ENCODE data around the gene ADPGK. TPM values are rescaled to one million over a fixed set of nuclear protein-coding genes. Genes with fewer than 3 reads are reported as not detected.
"Not testable (repeated sequence)": the region's sequence is repeated elsewhere in the genome, so short reads cannot be mapped to it uniquely, and the experiment has no call there.

The ADPGK gene
- 69.4 and 78.8 TPM in 2 replicates for total RNA-seq (2014; rRNA removed; shearing (Covaris generic); ENCODE audit: low replicate concordance)

GRCh38 chr15:72783640-72784455, at the start of gene ADPGK:
TSS of gene ADPGK (minus strand) at chr15:72783758. CDS start at chr15:72783691, 67 bp downstream.
- H3K36me3 ChIP-seq, result peaks cover 21% of the 10 kb centered on the region
- H3K27me3 ChIP-seq, result no peaks in the 10 kb centered on the region
- peak; percentile 91 for DNase-seq
- H3K4me3 ChIP-seq, result peak within 1 kb of the TSS; percentile 95
- no peaks in the 10 kb centered on the region for H3K9me3 ChIP-seq

- DNase-seq, result no peak
- Histone ChIP-seq H3K4me3 (no peak overlapping the region), H3K27me3 (no peaks in the 10 kb centered on the region), H3K9me3 (no peaks in the 10 kb centered on the region), H3K36me3 (no peaks in the 10 kb centered on the region)
Measured at GRCh38 chr15:72827226-72827625, 43.7 kb upstream of the ADPGK start.

DNA sequence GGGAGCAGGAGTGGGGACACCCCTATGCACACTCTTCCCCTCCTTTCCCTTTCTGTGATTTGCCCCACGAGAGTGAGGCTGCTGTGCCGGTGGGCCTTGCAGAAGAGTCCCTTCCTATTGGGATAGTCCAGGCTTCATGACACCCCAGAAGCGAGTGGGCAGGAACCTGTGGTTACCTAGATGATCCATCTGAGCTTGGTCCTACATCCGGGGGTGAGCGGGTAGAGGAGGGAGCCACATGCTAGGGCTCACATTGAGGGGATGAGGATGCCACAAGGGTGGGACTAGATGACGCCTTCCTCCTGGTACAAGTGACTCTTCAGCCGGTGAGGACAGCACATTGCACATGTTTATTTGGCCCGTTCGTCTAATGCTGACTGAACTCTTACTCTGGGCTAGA, 43.1 kb upstream of the ADPGK start:
- Histone ChIP-seq H3K36me3 (no peaks in the 10 kb centered on the region), H3K4me3 (no peak overlapping the region), H3K27me3 (no peaks in the 10 kb centered on the region), H3K9me3 (no peaks in the 10 kb centered on the region)
- no peak for DNase-seq

DNA sequence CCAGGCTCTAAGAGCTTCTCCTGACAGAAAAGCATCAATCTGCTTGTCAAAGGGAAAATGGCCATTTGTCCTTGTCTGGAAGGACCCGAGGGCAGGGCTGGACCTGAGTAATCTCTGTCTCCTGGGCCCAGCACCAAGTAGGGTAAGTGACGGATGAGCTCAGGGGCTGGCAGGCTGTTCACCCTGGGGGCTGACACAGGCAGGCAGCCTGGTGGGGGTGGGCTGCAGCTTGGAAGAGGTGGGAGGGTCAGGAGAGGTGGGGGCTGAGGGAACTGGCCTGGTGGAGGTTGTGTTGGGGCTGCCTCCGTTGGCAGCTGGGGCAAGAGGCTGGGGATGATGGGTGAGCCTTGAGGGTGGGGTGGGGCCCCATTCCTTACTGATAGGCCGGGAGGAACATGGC, 42.3 kb upstream of the ADPGK start:
- no peak for DNase-seq
- H3K27me3 ChIP-seq, result no peaks in the 10 kb centered on the region
- H3K4me3 ChIP-seq, result no peak overlapping the region
- no peaks in the 10 kb centered on the region for H3K9me3 ChIP-seq
- no peaks in the 10 kb centered on the region for H3K36me3 ChIP-seq

- Histone ChIP-seq H3K9me3 (no peaks in the 10 kb centered on the region), H3K4me3 (no peak overlapping the region), H3K27me3 (peaks cover 3% of the 10 kb centered on the region), H3K36me3 (no peaks in the 10 kb centered on the region)
- DNase-seq, result no peak
Measured at GRCh38 chr15:72824781-72825180, 41.2 kb upstream of the ADPGK start.

- DNase-seq, result no peak
- no peaks in the 10 kb centered on the region for H3K9me3 ChIP-seq
- H3K27me3 ChIP-seq, result peaks cover 5% of the 10 kb centered on the region
- H3K36me3 ChIP-seq, result no peaks in the 10 kb centered on the region
- H3K4me3 ChIP-seq, result no peak overlapping the region
Measured at GRCh38 chr15:72824112-72824511, 40.6 kb upstream of the ADPGK start.

DNA sequence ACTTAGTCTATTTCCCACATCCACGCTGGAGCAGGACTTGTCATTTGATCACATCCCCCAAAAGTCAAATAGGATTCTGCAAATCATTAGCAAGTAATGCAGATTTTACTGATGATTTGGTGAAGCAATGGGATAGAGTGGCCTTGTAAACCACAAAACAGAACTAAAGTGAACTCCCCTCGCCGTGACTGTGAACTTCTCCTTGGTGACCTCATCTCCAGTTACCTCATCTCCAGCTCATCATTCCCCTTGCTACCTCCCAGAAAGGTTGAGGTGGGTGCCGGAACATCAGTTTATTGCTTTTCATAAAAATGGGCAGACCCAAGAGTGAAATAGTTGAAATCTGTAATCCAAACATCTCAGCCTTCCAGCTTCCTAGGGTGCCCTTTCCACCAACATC, 36.7 kb upstream of the ADPGK start:
- peaks cover 5% of the 10 kb centered on the region for H3K27me3 ChIP-seq
- no peaks in the 10 kb centered on the region for H3K36me3 ChIP-seq
- no peaks in the 10 kb centered on the region for H3K9me3 ChIP-seq
- no peak overlapping the region for H3K4me3 ChIP-seq
- no peak for DNase-seq

GRCh38 chr15:72818632-72819031, 35.1 kb upstream of the ADPGK start:
- no peaks in the 10 kb centered on the region for H3K9me3 ChIP-seq
- H3K36me3 ChIP-seq, result no peaks in the 10 kb centered on the region
- no peak for DNase-seq
- H3K27me3 ChIP-seq, result peaks cover 5% of the 10 kb centered on the region
- H3K4me3 ChIP-seq, result no peak overlapping the region

GRCh38 chr15:72813345-72814004, 29.9 kb upstream of the ADPGK start:
- Histone ChIP-seq H3K27me3 (no peaks in the 10 kb centered on the region), H3K36me3 (no peaks in the 10 kb centered on the region), H3K9me3 (no peaks in the 10 kb centered on the region), H3K4me3 (no peak overlapping the region)
- no peak for DNase-seq

GRCh38 chr15:72809329-72809728, 25.8 kb upstream of the ADPGK start:
- H3K4me3 ChIP-seq, result no peak overlapping the region
- no peak for DNase-seq
- H3K27me3 ChIP-seq, result no peaks in the 10 kb centered on the region
- no peaks in the 10 kb centered on the region for H3K36me3 ChIP-seq
- no peaks in the 10 kb centered on the region for H3K9me3 ChIP-seq

GRCh38 chr15:72807346-72807745, 23.8 kb upstream of the ADPGK start:
- DNase-seq, H3K36me3 ChIP-seq, H3K9me3 ChIP-seq, H3K4me3 ChIP-seq, H3K27me3 ChIP-seq: not testable (repeated sequence)

GRCh38 chr15:72803006-72803405, 19.4 kb upstream of the ADPGK start:
- Histone ChIP-seq H3K36me3 (no peaks in the 10 kb centered on the region), H3K27me3 (no peaks in the 10 kb centered on the region; the same call in 1 of the 2 replicates), H3K9me3 (no peaks in the 10 kb centered on the region), H3K4me3 (no peak overlapping the region)
- DNase-seq, result no peak

- DNase-seq, result no peak
- Histone ChIP-seq H3K4me3 (no peak overlapping the region), H3K36me3 (no peaks in the 10 kb centered on the region), H3K27me3 (no peaks in the 10 kb centered on the region; the same call in 1 of the 2 replicates), H3K9me3 (no peaks in the 10 kb centered on the region)
Measured at GRCh38 chr15:72801590-72802325, 18.2 kb upstream of the ADPGK start.

GRCh38 chr15:72800833-72801481, 17.4 kb upstream of the ADPGK start:
- DNase-seq, result no peak

DNA sequence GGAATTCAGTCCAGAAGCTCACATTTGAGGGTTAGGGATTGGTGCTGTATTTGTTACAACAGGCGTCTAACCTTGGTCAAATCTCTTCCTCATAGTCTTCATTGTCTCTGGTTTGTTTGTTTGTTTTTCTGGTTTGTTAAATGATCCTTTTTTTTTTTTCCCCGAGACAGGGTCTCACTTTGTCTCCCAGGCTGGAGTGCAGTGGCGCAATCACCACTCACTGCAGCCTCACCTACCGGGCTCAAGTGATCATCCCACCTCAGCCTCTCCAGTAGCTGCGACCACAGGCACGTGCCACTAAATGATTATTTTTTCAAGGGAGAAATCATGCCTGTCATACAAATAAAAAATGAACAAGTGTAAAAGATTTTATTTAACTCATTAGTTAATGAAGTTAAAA, 14.3 kb upstream of the ADPGK start:
- Histone ChIP-seq H3K9me3 (no peaks in the 10 kb centered on the region), H3K4me3 (no peak overlapping the region), H3K36me3 (no peaks in the 10 kb centered on the region), H3K27me3 (no peaks in the 10 kb centered on the region; the same call in 1 of the 2 replicates)
- no peak for DNase-seq

More at GRCh38 chr15:72800833-72801481, 17.4 kb upstream of the ADPGK start:
- no peaks in the 10 kb centered on the region; the same call in 1 of the 2 replicates for H3K27me3 ChIP-seq
- H3K4me3 ChIP-seq, result no peak overlapping the region
- no peaks in the 10 kb centered on the region for H3K36me3 ChIP-seq
- H3K9me3 ChIP-seq, result no peaks in the 10 kb centered on the region

GRCh38 chr15:72797338-72797689, 13.8 kb upstream of the ADPGK start:
- no peak for DNase-seq
- Histone ChIP-seq H3K4me3 (peak overlapping the region; percentile 49), H3K9me3 (no peaks in the 10 kb centered on the region), H3K27me3 (no peaks in the 10 kb centered on the region; the same call in 1 of the 2 replicates), H3K36me3 (no peaks in the 10 kb centered on the region)
